Inflammatory macrophage treated with lipopolysaccharide for 1 hour (primary cell): ENCODE measurements around the gene DUOX1.
"Not testable (repeated sequence)": the region's sequence is repeated elsewhere in the genome, so short reads cannot be mapped to it uniquely, and the experiment has no call there.

ENCODE experiments used
- DNase-seq, 2 donors: peaks; one replicate each; pipeline ENCODE4 v3.0.0-alpha.2; 2020 to 2022

Gene DUOX1

DNA sequence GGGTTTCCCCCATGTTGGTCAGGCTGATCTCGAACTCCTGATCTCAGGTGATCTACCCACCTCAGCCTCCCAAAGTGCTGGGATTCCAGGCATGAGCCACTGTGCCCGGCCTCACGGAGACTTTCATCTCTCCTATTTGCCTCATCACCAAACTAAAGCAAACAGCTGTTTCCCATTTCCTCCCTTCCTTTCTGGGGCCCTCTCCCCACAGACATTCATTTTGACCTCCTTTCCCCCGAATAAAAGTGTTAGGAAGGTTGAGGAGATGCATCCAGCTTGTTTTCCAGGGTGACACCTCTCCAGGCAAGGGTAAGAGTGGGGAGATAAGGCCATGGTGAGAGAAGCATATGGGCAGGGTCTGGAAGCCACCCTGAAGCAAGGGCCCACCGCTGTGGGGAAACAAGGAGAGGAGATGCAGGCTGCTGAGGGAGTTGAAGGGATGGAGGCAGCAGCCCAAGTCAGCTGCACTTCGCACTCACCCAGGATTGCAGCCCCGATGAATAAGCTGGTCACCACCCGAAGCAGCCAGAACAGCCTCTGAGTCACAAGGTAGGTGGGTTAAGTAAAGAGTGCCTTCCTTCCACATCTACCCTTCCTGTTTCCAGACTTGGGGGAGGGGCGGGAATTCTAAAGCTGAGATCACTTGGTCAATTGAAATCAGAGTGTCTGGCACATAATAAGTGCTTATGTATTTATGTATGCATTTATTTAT, 7.9 kb upstream of the DUOX1 start:
- DNase-seq, result peak; percentile 68 to 88

- DNase-seq, result no peak
These were observed 7.1 kb upstream of the DUOX1 start for GRCh38 chr15:45122719-45123118.

- no peak for DNase-seq
These were observed 6.4 kb upstream of the DUOX1 start for GRCh38 chr15:45123397-45123796.

GRCh38 chr15:45126535-45127158, 3.1 kb upstream of the DUOX1 start:
- DNase-seq, result peak; percentile 20 to 72

DNA sequence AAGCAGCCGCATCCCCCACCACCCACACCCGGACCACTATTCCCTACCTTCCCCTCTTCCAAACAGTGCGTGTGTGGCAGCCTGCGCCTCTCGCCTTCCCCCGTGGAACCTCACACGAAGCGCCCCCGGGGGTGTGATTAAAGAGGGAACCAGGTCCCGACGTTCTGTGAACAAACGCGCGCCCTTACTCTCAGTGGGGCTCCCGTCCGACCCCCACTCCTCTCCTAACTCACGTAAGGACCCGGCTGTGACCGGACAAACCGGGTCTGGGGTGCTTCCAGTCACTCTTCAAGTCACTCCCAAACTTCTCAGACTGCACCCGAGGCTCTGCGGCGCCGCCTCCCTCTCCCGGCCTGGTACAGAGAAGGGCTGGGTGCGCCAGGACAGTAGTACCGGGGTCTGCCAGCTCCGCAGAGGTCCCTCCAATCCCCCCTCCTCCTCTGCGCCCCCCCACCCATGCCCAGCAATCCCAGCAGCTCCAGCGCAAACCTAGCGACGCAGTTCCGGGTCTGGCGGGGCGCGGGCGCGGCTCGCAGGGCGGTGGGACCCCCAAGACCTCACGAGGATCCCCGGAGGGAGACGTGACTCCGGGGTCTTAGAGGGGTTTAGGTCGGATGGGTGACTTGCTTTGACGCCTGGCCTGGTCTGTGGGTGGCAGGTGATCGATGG, 689 bp upstream of the DUOX1 start:
- DNase-seq, result no peak

DNA sequence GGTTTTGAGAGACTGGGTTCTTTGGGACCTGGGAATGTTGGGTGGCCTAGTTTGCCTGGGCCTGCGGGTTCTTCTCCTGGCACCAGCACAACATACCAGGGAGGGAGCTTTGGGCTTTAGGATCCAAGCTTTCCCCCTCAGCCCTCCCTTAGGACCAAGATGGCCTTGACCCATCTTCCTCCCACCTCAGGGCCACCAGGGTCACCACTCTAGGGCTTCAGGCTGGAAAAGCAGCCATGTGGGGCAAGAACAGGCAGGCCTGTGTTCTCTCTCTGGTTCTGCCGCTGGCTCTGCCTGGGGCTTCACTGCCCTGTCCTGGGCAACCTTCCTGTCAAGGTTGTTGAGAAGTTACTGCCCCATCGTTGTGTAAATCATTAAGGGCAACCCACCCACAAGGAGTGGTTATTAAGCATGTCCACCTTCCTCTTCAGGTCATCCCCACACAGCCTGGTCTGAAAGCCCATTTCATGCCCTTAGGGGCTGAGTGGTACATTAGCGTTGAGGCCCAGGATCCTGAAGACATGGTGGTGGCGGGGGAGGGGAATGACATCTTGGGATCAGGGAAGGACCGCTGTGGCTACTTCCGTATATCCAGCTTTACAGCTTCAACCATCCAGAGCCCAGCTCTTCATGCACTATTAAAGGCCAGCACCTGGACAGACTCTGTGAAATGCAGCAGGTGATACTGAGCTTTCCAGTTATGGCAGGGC, 652 bp downstream of the DUOX1 start:
- DNase-seq, result no peak

DNA sequence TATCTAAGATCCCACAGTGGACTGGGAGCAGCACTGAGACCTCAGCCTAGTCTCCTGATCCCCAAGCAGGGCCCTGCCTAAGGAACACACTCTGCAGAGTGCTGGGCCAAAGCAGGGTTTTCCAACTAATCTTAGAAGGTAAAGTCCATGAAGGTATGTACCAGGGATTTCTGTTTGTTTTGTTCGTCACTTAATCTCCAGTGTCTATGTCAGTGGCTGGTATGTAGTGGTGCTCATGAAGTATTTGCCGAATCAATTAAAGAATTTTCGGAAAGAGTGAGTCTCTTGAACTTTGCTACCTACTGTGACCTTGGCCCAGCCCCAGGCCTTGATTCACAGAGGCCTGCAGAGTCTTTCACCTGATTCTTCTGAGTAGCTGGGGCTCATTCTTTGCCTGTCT, 1.7 kb downstream of the DUOX1 start:
- DNase-seq, result no peak

DNA sequence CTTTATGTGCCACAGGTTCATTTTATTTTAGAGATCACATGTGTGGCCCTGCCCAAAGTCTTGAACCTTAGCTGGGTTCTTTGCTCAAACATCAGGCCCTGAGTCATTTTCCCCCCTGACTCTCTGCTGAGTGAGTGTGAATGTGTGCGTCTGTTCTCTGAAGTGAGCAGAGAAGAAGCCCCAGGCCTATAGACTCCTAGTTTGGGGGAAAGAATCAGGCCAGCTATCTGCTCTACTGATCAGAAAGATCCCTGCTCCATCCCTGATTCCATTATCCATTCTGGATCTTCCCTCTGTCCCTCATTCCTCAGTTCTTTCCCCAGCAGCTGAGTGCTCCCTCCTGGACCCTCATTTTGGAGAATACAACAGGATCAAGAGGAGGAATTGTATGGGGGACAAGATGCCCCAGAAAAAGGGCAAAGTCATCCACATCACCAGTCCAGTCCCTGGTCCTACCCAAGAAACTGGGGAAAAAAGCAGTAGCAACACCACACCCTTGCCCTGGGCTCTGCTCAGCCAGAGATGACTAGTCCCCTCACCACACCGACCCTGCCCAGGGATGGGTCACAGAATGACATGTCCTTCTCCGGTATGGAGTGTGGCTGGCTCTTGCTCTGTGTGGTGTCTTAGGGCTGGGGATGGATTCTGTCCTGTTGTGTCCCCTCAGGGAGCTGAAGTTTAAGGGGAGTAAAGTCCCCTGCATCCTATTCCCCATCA, 3.2 kb downstream of the DUOX1 start:
- no peak for DNase-seq

- no peak for DNase-seq
These were observed 3.7 kb downstream of the DUOX1 start for GRCh38 chr15:45133561-45133920.

DNA sequence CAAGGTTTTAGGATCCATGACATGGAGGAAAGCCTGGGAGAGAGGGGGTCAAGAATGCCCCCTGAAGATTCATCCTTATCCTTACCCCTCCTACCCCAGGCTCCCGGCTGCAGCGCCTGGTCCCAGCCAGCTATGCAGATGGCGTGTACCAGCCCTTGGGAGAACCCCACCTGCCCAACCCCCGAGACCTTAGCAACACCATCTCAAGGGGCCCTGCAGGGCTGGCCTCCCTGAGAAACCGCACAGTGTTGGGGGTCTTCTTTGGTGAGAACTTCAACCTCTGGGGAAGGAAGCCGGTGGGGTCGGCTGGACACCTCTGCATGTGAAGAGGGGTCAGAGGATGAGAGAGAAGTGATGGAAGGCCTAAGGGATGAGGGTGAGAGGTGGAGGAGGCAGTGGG, 4.3 kb downstream of the DUOX1 start:
- DNase-seq, result no peak

DNA sequence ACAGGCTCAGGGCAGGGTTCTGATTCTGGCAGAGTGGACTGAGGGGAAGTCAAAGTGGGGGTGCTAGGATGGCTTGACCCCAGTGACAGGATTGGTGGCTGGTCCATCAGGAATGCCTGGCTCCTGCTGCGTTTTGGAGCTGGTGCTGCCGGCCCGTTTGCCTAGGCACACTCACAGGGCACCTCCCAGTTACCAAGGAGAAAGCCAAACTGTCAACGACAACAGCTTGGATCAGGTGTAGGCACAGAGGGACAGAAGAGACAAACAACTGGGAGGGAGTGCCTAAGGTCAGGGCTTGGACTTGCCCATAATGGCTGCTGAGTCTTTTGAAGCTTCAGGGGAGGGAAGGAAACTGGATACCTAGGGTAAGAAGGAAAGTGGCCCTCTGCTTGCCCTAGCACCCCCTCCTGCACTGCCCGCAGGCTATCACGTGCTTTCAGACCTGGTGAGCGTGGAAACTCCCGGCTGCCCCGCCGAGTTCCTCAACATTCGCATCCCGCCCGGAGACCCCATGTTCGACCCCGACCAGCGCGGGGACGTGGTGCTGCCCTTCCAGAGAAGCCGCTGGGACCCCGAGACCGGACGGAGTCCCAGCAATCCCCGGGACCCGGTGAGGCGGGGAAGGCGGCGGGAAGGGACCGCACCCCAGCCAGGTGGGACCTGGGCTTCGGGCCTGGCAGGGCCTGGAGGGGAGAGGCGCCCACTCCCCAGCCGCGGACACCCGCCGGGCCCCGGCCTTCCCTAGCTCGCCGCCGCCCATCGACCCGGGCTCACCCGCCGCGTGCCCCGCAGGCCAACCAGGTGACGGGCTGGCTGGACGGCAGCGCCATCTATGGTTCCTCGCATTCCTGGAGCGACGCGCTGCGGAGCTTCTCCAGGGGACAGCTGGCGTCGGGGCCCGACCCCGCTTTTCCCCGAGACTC, 5.1 kb downstream of the DUOX1 start:
- DNase-seq, result no peak

DNA sequence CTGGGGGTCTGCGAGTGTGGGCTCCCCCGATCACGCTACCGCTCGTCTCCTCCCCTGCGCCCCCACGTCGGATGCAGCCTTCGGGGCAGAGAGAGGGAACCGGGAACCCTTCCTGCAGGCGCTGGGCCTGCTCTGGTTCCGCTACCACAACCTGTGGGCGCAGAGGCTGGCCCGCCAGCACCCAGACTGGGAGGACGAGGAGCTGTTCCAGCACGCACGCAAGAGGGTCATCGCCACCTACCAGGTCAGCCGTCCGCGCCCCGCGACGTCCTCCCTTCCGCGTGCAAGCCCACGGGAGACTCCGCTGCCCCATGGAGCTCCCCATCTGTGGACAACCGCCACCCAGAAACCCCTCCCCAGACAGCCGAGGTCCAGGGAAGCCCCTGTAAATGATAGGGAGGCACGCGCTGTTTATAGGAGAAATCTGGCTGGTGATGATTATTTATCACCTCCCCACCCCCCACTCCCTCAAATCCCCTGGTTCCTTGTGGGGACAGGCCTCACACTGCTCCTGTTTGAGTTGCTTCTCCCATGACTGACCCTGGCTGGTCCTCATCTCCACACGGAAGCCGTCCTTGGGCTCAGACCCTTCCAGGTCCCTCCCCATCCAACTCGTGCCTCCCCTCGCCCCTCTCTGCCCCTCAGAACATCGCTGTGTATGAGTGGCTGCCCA, 6.0 kb downstream of the DUOX1 start:
- not testable (repeated sequence) for DNase-seq

DNA sequence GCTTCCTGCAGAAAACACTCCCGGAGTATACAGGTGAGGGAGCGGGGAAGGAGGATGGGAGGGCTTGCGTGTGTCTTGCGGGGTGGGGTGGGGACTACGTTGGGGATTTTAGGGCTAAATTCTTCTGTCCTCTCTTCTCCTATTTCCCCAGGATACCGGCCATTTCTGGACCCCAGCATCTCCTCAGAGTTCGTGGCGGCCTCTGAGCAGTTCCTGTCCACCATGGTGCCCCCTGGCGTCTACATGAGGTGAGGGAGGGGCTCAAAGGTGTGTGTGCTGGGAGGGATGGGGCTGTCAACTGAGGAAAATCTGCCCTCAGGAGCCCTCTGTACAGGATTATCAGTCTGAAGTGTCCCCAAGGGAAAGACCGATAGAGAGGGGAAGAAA, 6.6 kb downstream of the DUOX1 start:
- no peak for DNase-seq

DNA sequence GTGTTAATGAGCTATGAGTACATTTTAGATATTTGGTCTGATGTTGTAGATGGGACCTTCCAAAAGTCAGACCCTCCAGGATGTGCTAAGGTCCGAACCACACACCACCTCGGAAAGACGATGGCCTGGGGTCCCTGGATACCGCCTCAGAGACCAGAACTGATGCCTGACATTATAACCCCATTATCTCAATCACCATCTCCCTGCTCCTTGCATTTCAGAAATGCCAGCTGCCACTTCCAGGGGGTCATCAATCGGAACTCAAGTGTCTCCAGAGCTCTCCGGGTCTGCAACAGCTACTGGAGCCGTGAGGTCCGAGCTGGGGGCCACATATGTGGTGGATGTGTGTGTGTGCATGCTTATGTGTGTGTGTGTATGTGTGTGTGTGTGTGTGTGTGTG, 7.9 kb downstream of the DUOX1 start:
- DNase-seq, result no peak

GRCh38 chr15:45138814-45139765, 9.3 kb downstream of the DUOX1 start:
- no peak for DNase-seq

GRCh38 chr15:45139770-45140169, 10.0 kb downstream of the DUOX1 start:
- DNase-seq, result no peak

- DNase-seq, result no peak
These were observed 10.9 kb downstream of the DUOX1 start for GRCh38 chr15:45140557-45141250.

GRCh38 chr15:45141386-45141785, 11.6 kb downstream of the DUOX1 start:
- no peak for DNase-seq

DNA sequence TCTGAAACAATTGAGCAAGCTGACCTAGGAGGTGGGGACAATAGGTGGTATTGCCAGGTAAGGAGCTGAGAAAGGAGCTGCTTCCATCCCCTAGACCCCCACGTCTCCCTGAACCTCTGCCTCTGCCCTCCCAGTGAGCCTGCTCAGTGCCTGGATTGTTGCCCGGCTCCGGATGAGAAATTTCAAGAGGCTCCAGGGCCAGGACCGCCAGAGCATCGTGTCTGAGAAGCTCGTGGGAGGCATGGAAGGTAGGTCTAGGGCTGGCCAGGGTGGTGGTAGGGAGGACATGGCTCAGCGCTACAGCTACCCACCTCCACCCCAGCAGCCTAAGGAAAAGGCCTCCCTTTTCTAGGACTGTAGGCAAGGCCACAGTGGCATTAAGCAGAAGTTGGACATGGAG, 13.3 kb downstream of the DUOX1 start:
- DNase-seq, result no peak

DNA sequence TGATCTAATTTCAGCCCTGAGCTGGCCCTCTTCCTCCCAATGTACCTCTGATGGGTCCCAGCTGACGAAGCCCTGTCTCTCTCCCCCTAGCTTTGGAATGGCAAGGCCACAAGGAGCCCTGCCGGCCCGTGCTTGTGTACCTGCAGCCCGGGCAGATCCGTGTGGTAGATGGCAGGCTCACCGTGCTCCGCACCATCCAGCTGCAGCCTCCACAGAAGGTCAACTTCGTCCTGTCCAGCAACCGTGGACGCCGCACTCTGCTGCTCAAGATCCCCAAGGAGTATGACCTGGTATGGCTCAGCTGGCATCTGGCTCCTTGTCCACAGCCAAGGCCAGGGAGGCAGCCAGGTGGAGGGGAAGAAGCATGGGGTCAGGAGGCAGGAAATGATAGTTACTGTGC, 14.2 kb downstream of the DUOX1 start:
- no peak for DNase-seq
